IMR-90 (cell line): ENCODE results near the gene LIN9. TPM values are rescaled to one million over a fixed set of nuclear protein-coding genes. Genes with fewer than 3 reads are reported as not detected.

Experiments
- ATAC-seq: fragments of 200-7000 bp; cut with Tn5 transposase; 2 replicates; pipeline ENCODE4 v1.9.1; 2020; ENCODE audit warnings: low read depth, mild to moderate bottlenecking, moderate library complexity
- BruUV-seq: library from RNA; stranded (reverse); fragments of 400-500 nt; replicated peaks from 2 replicates; lab custom pipeline; 2021; lab: Mats Ljungman, UMichigan
- CTCF ChIA-PET: fragments of 300-600 bp; formaldehyde crosslinking; extraction: SDS; loops from one replicate; lab custom pipeline; 2021; ENCODE audit warnings: antibody characterized with exemption; lab: Yijun Ruan, JAX
- POLR2A ChIA-PET: fragments of 300-600 bp; sonication (Branson Sonifier 250); formaldehyde crosslinking; loops from one replicate; lab custom pipeline; 2022; ENCODE audit warnings: antibody characterized with exemption; ENCODE audit not compliant: unreplicated experiment; lab: Charles Lee
- DNase-seq: peaks from one replicate; pipeline ENCODE4 v3.0.0; 2013
- H2AFZ ChIP-seq: replicated peaks from 2 replicates; pipeline ENCODE3; 2013; ENCODE audit warnings: low read length, mild to moderate bottlenecking; ENCODE audit not compliant: poor library complexity
- H2AK5ac ChIP-seq: 2 replicates; pipeline ENCODE4 v1.6.1; 2013; ENCODE audit warnings: low read depth, low read length, inconsistent platforms
- H2AK9ac ChIP-seq: replicated peaks from 2 replicates; pipeline ENCODE3; 2013; ENCODE audit warnings: mild to moderate bottlenecking, low read depth, low read length, moderate library complexity; ENCODE audit not compliant: poor library complexity
- H2BK120ac ChIP-seq: 2 replicates; pipeline ENCODE4 v1.6.1; 2013; ENCODE audit warnings: low read depth, low read length, inconsistent platforms
- H2BK15ac ChIP-seq: 3 replicates; pipeline ENCODE4 v1.6.1; 2013; ENCODE audit warnings: low read depth, low read length, inconsistent platforms
- H2BK20ac ChIP-seq: 2 replicates; pipeline ENCODE4 v1.6.1; 2013; ENCODE audit warnings: low read depth, mild to moderate bottlenecking, inconsistent platforms, low read length, moderate library complexity
- H2BK5ac ChIP-seq: 2 replicates; pipeline ENCODE4 v1.6.1; 2013; ENCODE audit warnings: mild to moderate bottlenecking, low read depth, low read length, inconsistent platforms; ENCODE audit not compliant: poor library complexity, severe bottlenecking
- H3K14ac ChIP-seq: replicated peaks from 2 replicates; pipeline ENCODE4 v1.6.1; 2013; ENCODE audit warnings: low read depth, low read length, inconsistent platforms
- H3K18ac ChIP-seq: 2 replicates; pipeline ENCODE4 v1.6.1; 2013; ENCODE audit warnings: low read depth, low read length, control low read depth
- H3K23ac ChIP-seq: 2 replicates; pipeline ENCODE4 v1.6.1; 2013; ENCODE audit warnings: low read depth, low read length, inconsistent platforms
- H3K27ac ChIP-seq: 2 replicates; pipeline ENCODE4 v1.5.1; 2013; ENCODE audit warnings: mild to moderate bottlenecking, control low read depth, low read length; ENCODE audit not compliant: insufficient read depth
- H3K27me3 ChIP-seq: 2 replicates; pipeline ENCODE4 v1.6.1; 2013; ENCODE audit warnings: low read length; ENCODE audit not compliant: control insufficient read depth, insufficient read depth
- H3K36me3 ChIP-seq: 2 replicates; pipeline ENCODE4 v1.6.1; 2013; ENCODE audit warnings: low read length, mixed read lengths; ENCODE audit not compliant: control insufficient read depth, insufficient read depth
- H3K4ac ChIP-seq: 2 replicates; pipeline ENCODE4 v1.6.1; 2013; ENCODE audit warnings: low read depth, low read length, inconsistent platforms
- H3K4me1 ChIP-seq: 2 replicates; pipeline ENCODE4 v1.6.1; 2013; ENCODE audit warnings: low read length, mixed read lengths; ENCODE audit not compliant: control insufficient read depth, insufficient read depth
- H3K4me2 ChIP-seq: 2 replicates; pipeline ENCODE4 v1.6.1; 2013; ENCODE audit warnings: low read depth, mild to moderate bottlenecking, control low read depth, low read length, moderate library complexity
- H3K4me3 ChIP-seq: 2 replicates; pipeline ENCODE4 v1.5.1; 2013; ENCODE audit warnings: low read depth, mild to moderate bottlenecking, control low read depth, low read length, moderate library complexity; ENCODE audit not compliant: insufficient read depth
- H3K56ac ChIP-seq: 2 replicates; pipeline ENCODE4 v1.6.1; 2013; ENCODE audit warnings: low read length, inconsistent platforms; ENCODE audit not compliant: insufficient read depth; ENCODE audit errors: extremely low read depth
- H3K79me1 ChIP-seq, 2 experiments: 2 replicates each; pipeline ENCODE4 v1.6.1; 2013; ENCODE audit warnings: low read length in 2 of 2, inconsistent platforms in 1 of 2, low read depth in 1 of 2
- H3K9ac ChIP-seq: 2 replicates; pipeline ENCODE4 v1.6.1; 2013; ENCODE audit warnings: low read depth, low read length, control low read depth
- H3K9me1 ChIP-seq: 2 replicates; pipeline ENCODE4 v1.6.1; 2013; ENCODE audit warnings: low read length, inconsistent platforms; ENCODE audit not compliant: insufficient read depth
- H3K9me3 ChIP-seq: 2 replicates; pipeline ENCODE4 v1.6.1; 2013; ENCODE audit warnings: low read length; ENCODE audit not compliant: control insufficient read depth, insufficient read depth
- H4K20me1 ChIP-seq: 2 replicates; pipeline ENCODE4 v1.6.1; 2013; ENCODE audit warnings: low read length, inconsistent platforms; ENCODE audit not compliant: insufficient read depth
- H4K5ac ChIP-seq: 2 replicates; pipeline ENCODE4 v1.6.1; 2013; ENCODE audit warnings: mild to moderate bottlenecking, low read depth, low read length, control low read depth
- H4K8ac ChIP-seq, 2 experiments: 2 replicates each; pipeline ENCODE4 v1.6.1; 2013; ENCODE audit warnings: low read depth in 2 of 2, low read length in 2 of 2, control low read depth in 1 of 2, inconsistent platforms in 1 of 2
- H4K91ac ChIP-seq: 2 replicates; pipeline ENCODE4 v1.6.1; 2013; ENCODE audit warnings: low read depth, low read length, inconsistent platforms; ENCODE audit not compliant: insufficient read depth
- CHD1 ChIP-seq: IDR thresholded peaks from 2 replicates; pipeline ENCODE4 v1.6.1; 2012; ENCODE audit warnings: low read depth, low read length, improper control_type of control experiment
- FOS ChIP-seq: fragments of 150-350 bp; IDR thresholded peaks from 2 replicates; pipeline ENCODE4 v1.6.1; 2016; ENCODE audit warnings: low read depth, low read length
- WGBS, 2 experiments: methylation state at CpG; one replicate each; pipeline versions ENCODE4 v1.1.5 to v1.1.7; 2013; ENCODE audit warnings: missing lambda C conversion rate in 2 of 2; ENCODE audit not compliant: insufficient read length in 1 of 2; ENCODE audit errors: extremely low coverage in 2 of 2; 5-methylcytosine and 5-hydroxymethylcytosine counted together
- dilution Hi-C: fragments of 300-500 bp; cut with HindIII; formaldehyde crosslinking; loops from one replicate; pipeline ENCODE4 v1.14.3; 2018; ENCODE audit warnings: low sequenced_read_pairs; ENCODE audit not compliant: unreplicated experiment
- in situ Hi-C: fragments of 300-500 bp; cut with MboI; formaldehyde crosslinking; loops from 3 replicates; pipeline ENCODE4 v1.14.3; 2019; ENCODE audit warnings: low sequenced_read_pairs, inconsistent platforms, mixed read lengths
- intact Hi-C: fragments of 100-400 bp; cut with micrococcal nuclease; formaldehyde crosslinking; loops from 2 replicates; pipeline ENCODE4 v1.10.0; 2022
- polyA plus RNA-seq, 3 experiments: library from polyadenylated mRNA; depleted of rRNA; stranded (reverse); fragments of >200 nt; gene quantifications; 2 replicates each; pipeline ENCODE4 v1.2.3, GENCODE V29; 2012; ENCODE audit warnings: low replicate concordance in 1 of 3
- total RNA-seq: library from RNA; depleted of rRNA; stranded (reverse); fragments of >200 nt; gene quantifications from 2 replicates; pipeline ENCODE4 v1.2.3, GENCODE V29; 2012

The LIN9 gene
- total and polyA plus RNA-seq, 2 of the 4 experiments (the other 2 are of a cell fraction): 2.3 to 3.9 TPM

DNA sequence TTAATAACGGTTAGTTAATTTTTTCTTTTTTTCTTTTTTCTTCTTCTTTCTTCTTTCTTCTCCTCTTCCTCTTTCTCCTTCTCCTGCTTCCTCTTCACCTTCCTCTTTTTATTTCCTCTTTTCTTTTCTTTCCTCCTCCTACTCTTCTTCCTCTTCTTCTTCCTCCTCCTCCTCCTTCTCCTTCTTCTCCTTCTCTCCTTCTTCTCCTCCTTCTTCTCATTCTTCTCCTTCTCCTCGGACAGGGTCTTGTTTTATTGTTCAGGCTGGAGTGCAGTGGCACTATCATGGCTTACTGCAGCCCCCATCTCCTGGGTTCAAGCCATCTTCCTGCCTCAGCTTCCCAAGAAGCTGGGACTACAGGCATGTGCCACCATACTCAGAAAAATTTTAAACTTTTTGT is 109.0 kb downstream of the LIN9 start:
- no peak overlapping the region for H3K4me2 ChIP-seq
- H3K36me3 ChIP-seq: no peaks in the 10 kb centered on the region
- TF ChIP-seq CHD1 (no peak), FOS (no peak)
- no peak overlapping the region for H3K27ac ChIP-seq
- H3K79me1 ChIP-seq: no peaks in the 10 kb centered on the region
- H3K9ac ChIP-seq: no peak overlapping the region
- no peak overlapping the region for H2BK15ac ChIP-seq
- H2AK9ac ChIP-seq: no peak overlapping the region
- POLR2A ChIA-PET: no interaction called here
- H3K23ac ChIP-seq: no peak overlapping the region
- no CpG with 5 or more reads among the region's 2 CpGs for WGBS, 2 experiments
- dilution Hi-C loops (no loop called here), intact Hi-C loops (loop anchor here (5.0 to 10.0 kb wide), 2 partner anchors 135 to 138 kb away; partner anchors contain the start of gene H3-3A), in situ Hi-C loops (no loop called here)
- H4K91ac ChIP-seq: no peak overlapping the region
- CTCF ChIA-PET: interaction anchor here (1.0 to 1.3 kb wide), 3 partner anchors 16 to 133 kb away, joined by 3 read pairs; no protein-coding TSS in a partner anchor
- H2BK120ac ChIP-seq: no peak overlapping the region
- DNase-seq (no peak), ATAC-seq (no peak)
- H4K20me1 ChIP-seq: no peaks in the 10 kb centered on the region
- H3K18ac ChIP-seq: no peak overlapping the region
- H4K5ac ChIP-seq: no peak overlapping the region
- H3K4me3 ChIP-seq: no peak overlapping the region
- H2AFZ ChIP-seq: no peak overlapping the region
- no peak overlapping the region for H2BK20ac ChIP-seq
- no TSS peak for BruUV-seq
- no peak overlapping the region for H4K8ac ChIP-seq
- no peak overlapping the region for H3K4ac ChIP-seq
- H3K9me1 ChIP-seq: no peaks in the 10 kb centered on the region
- H3K4me1 ChIP-seq: no peaks in the 10 kb centered on the region
- H3K56ac ChIP-seq: no peak overlapping the region
- H3K27me3 ChIP-seq: peaks cover 4% of the 10 kb centered on the region; the same call in 1 of the 2 replicates
- no peak overlapping the region for H3K14ac ChIP-seq
- no peak overlapping the region for H2AK5ac ChIP-seq
- H3K9me3 ChIP-seq: no peaks in the 10 kb centered on the region
- H2BK5ac ChIP-seq: no peak overlapping the region
